KOPT-K1 (cell line): ENCODE measurements around the gene INTS14.

Experiments used
- H3K27ac ChIP-seq: fragments of 200-600 bp; sonication (generic); 2 replicates; pipeline ENCODE4 v1.5.1; 2016; ENCODE audit warnings: antibody characterized with exemption, mild to moderate bottlenecking, low read depth, low read length; ENCODE audit not compliant: poor library complexity, severe bottlenecking
- H3K36me3 ChIP-seq: fragments of 200-600 bp; sonication (generic); 2 replicates; pipeline ENCODE4 v1.5.1; 2017; ENCODE audit warnings: antibody characterized with exemption, mild to moderate bottlenecking, low read length, moderate library complexity; ENCODE audit not compliant: insufficient read depth
- H3K9me3 ChIP-seq: fragments of 200-600 bp; sonication (generic); 2 replicates; pipeline ENCODE4 v1.5.1; 2017; ENCODE audit warnings: antibody characterized with exemption, low read length, mild to moderate bottlenecking; ENCODE audit not compliant: insufficient read depth, poor library complexity, severe bottlenecking

The INTS14 gene

GRCh38 chr15:65641768-65642475 is 31.0 kb upstream of the INTS14 start:
- H3K36me3 ChIP-seq, result no peaks in the 10 kb centered on the region
- H3K27ac ChIP-seq, result no peak overlapping the region
- H3K9me3 ChIP-seq, result no peaks in the 10 kb centered on the region

DNA sequence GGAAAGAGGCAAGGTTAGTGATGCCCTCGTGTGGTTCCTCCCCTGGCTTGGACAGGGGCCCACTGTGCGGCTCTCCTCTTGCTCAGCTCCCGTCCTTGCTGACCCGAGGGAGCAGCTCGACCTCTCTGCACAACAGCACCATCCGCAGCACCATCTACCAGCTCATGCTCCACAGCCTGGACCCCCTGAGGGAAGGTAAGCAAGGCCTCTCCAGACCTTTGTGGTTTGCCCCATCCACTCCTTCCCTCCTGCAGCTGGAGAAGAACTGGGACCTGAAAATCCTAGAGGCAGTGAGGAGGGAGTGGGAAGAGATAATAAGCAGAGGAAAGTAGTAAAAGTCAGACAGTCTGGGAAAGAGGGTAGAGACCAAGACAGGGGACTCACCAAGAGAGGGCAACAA is 28.6 kb upstream of the INTS14 start:
- no peaks in the 10 kb centered on the region for H3K9me3 ChIP-seq
- no peak overlapping the region for H3K27ac ChIP-seq
- no peaks in the 10 kb centered on the region for H3K36me3 ChIP-seq

DNA sequence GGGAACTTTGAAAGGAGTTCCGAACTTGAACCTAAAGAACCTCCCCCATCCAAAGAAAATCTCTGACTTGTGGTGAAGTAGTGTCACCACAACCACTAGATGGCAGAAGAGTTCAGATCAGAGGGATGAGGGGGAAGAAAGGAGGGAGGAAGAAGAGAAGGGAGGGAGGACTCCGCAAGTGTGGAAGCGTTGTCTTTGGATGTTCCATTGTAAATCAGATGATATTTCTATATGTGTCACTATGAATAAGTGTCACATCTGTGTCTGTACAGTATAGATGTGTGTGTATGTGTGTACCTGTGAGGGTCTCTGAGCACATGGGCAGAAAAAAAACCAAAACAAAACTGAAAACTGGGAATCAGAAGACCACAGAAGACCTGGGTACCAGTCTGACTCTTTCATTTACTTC is 27.8 kb upstream of the INTS14 start:
- Histone ChIP-seq H3K9me3 (no peaks in the 10 kb centered on the region), H3K36me3 (no peaks in the 10 kb centered on the region), H3K27ac (no peak overlapping the region)

- no peak overlapping the region for H3K27ac ChIP-seq
- no peaks in the 10 kb centered on the region for H3K9me3 ChIP-seq
- no peaks in the 10 kb centered on the region for H3K36me3 ChIP-seq
Observed at GRCh38 chr15:65638109-65638508, 27.2 kb upstream of the INTS14 start.

GRCh38 chr15:65634356-65634755 is 23.4 kb upstream of the INTS14 start:
- Histone ChIP-seq H3K36me3 (no peaks in the 10 kb centered on the region), H3K27ac (no peak overlapping the region), H3K9me3 (no peaks in the 10 kb centered on the region)

GRCh38 chr15:65633752-65634151 is 22.8 kb upstream of the INTS14 start:
- Histone ChIP-seq H3K27ac (no peak overlapping the region), H3K36me3 (no peaks in the 10 kb centered on the region), H3K9me3 (no peaks in the 10 kb centered on the region)

DNA sequence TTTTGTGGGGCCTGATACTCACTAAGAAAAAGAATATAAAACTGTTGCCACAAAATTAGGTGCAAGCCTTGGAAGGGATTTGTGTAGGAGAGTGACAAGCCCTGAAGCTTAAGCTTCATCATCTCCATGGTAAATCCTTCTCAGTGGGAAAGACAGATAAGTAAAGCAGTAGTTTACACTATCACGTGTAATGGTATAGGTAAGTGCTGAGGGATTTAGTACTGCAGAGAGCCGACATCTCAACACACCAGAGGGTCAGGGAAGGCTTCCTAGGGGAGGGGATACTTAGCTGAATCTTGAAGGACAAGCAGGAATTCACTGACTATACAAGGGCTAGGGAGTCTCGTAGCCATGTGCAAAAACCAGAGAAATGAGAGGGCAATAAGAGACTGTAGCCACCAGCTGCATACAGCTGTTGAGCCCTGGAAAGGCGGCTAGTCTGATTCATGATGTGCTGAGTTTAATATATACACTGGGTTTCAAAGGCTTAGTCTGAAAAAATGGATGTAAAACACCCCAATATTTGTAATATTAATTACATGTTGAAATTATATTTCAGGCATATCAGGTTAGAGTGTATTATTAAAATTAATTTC is 21.9 kb upstream of the INTS14 start:
- Histone ChIP-seq H3K9me3 (no peaks in the 10 kb centered on the region), H3K36me3 (no peaks in the 10 kb centered on the region), H3K27ac (no peak overlapping the region)

DNA sequence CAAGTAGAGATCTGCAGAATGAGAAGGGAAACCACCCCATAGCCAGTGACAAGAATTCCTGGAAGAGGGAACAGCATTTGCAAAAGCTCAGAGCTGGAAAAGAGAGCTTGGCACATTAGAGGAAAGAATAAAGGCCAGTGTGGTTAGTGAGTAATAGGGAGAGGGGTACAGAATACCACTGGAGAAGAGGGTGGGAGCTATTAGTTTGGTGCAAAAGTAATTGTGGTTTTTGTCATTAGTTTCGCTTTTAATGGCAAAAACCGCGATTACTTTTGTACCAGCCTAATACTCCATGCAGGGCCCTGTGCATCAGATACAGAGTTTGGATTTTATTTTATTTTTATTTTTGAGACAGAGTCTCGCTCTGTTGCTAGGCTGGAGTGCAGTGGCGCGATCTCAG is 20.6 kb upstream of the INTS14 start:
- Histone ChIP-seq H3K9me3 (no peaks in the 10 kb centered on the region), H3K36me3 (no peaks in the 10 kb centered on the region), H3K27ac (no peak overlapping the region)

DNA sequence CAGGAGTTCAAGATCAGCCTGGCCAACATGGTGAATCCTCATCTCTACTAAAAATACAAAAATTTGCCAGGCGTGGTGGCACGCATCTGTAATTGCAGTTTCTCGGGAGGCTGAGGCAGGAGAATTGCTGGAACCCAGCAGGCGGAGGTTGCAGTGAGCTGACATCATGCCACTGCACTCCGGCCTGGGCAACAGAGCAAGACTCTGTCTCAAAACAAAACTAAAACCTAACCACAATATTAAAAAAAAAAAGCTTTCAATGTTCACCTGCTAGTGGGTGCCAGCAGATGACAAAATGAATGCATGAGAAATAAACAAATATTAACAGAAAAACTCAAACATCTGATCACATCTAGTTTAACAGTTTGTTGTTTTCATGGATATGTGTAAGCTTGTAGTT is 19.8 kb upstream of the INTS14 start:
- Histone ChIP-seq H3K9me3 (no peaks in the 10 kb centered on the region), H3K27ac (no peak overlapping the region), H3K36me3 (no peaks in the 10 kb centered on the region)

- no peaks in the 10 kb centered on the region for H3K36me3 ChIP-seq
- H3K9me3 ChIP-seq, result no peaks in the 10 kb centered on the region
- H3K27ac ChIP-seq, result no peak overlapping the region
Observed at GRCh38 chr15:65629548-65629947, 18.6 kb upstream of the INTS14 start.

DNA sequence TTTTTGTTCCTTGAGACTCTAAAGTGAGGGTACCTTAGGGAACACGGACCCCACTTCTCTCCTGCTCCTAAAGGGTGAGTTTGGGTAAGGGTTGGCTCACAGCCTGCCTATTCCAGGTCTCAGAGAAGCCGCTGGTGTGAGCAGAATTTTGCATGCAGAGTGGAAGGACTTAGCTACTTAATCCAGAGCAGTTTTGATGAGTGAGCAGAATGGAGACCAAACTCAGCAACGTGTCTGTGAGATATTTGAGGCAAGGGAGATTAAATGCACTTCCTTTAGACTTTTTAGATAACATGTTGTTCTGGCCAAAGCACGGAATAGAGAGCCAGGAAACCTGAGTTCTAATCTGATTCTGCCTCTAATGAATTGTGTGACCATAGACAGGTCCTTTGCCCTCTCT is 15.9 kb upstream of the INTS14 start:
- H3K9me3 ChIP-seq, result no peaks in the 10 kb centered on the region
- H3K36me3 ChIP-seq, result no peaks in the 10 kb centered on the region
- no peak overlapping the region for H3K27ac ChIP-seq

DNA sequence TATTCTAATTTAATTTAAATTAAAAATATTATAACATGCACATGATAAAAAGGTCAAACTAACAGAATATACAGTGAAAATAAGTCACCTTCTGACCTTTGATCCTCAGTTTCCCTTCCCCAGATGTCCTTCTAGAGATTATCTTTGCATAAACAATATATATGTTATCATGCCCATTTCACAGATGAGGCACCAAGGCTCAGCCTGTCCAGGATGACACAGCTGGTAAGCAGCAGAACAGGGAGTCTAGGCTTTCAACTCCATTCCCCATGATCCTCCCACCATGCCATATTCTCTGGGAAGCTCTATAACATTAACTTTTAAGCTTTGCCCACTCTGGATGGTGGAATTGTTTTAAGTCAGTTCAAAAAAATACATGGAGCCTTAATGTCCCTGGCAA is 12.2 kb upstream of the INTS14 start:
- H3K9me3 ChIP-seq, result no peaks in the 10 kb centered on the region
- no peak overlapping the region for H3K27ac ChIP-seq
- H3K36me3 ChIP-seq, result no peaks in the 10 kb centered on the region

GRCh38 chr15:65621638-65622037 is 10.7 kb upstream of the INTS14 start, which contains the start of gene SLC24A1:
Gene SLC24A1 (plus strand): TSS chr15:65621938. CDS start chr15:65624081, 2,143 bp downstream.
- no peaks in the 10 kb centered on the region for H3K9me3 ChIP-seq
- H3K27ac ChIP-seq, result no peak within 1 kb of the TSS
- no peaks in the 10 kb centered on the region for H3K36me3 ChIP-seq

DNA sequence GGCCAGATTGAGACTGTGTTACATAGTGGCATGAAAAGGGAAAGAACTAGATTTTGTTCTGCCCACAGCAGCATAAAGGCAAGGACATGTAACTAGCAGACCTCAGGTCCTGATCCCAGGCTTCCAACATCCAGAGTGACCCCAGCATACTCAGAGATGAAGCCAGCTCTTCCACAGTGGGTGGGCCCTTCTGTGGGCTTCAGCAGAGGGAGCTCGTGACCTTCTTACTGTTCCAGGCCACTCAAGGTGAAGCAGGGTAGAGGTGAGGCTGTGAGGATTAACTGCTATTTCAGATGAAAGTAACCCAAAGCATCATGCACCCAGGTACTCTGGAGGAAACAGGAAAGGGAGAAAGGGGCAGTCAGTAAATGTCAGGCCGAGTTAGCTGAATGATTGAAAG is 9.9 kb upstream of the INTS14 start:
- Histone ChIP-seq H3K9me3 (no peaks in the 10 kb centered on the region), H3K36me3 (no peaks in the 10 kb centered on the region), H3K27ac (no peak overlapping the region)

DNA sequence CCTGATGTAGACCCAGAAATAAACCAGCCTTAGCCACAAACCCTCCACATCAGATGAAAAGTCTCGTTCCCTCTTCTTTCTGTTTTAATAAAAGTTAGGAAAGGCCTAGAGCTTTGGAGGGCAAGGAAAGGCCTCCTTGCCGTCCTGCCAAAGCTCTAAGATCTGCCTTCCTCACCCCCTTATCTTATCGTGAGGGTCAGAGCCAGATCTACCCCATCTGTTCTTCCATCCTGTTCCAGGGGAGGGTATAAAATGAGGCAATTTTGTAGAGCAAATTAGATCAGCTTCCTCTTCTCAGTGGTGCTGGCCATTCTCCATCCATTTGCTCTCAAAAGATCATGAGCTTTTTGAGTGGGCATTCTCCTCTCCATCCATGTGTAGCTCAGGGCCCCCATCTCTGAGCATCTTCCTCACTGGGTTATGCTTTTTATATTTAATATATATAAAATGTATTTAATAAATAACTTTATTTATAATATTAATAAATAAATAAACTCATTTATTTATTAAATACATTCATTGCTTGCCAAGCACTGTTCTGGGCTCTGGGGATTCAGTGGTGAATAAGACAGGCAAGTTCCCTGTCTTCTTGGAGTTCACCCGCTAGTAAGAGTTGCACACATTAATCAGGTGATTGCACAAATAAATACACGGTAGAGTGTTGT is 8.8 kb upstream of the INTS14 start:
- no peak overlapping the region for H3K27ac ChIP-seq
- H3K36me3 ChIP-seq, result no peaks in the 10 kb centered on the region
- no peaks in the 10 kb centered on the region for H3K9me3 ChIP-seq
